Activated naive CD4-positive, alpha-beta T cell treated with anti-CD3 and anti-CD28 coated beads, Interleukin-2, amount 50 U/mL, for 16 hours (primary cell): ENCODE results near the gene PKHD1.
"Not testable (repeated sequence)": the region's sequence is repeated elsewhere in the genome, so short reads cannot be mapped to it uniquely, and the experiment has no call there.

Experiments
- DNase-seq: peaks from one replicate; pipeline ENCODE4 v3.0.0-alpha.2; 2020

Gene PKHD1

DNA sequence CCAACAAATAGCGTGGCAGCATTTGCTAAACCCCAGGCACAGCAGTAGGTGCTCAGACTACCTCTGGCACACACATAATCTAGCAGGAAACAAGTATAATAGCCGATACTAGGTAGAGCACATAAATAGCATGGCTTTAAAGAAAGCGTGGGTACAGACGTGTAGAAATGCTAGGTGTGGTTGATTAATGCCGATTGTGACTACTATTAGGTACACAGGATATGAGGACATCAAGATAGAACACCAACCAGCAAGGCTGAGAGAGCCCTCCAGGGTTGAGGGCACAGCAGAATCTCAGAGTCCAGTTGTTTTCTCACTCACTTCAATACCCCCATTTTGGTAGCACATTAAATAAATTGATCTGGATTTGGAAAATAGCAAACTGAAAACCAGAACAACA lies 100.5 kb downstream of the PKHD1 start:
- no peak for DNase-seq

- no peak for DNase-seq
These were observed 103.8 kb downstream of the PKHD1 start for GRCh38 chr6:51983564-51983963.

- DNase-seq, result not testable (repeated sequence)
These were observed 104.7 kb downstream of the PKHD1 start for GRCh38 chr6:51982695-51983094.

- no peak for DNase-seq
These were observed 111.0 kb downstream of the PKHD1 start for GRCh38 chr6:51976374-51976773.

- DNase-seq, result no peak
These were observed 114.8 kb downstream of the PKHD1 start for GRCh38 chr6:51972659-51973058.

GRCh38 chr6:51968265-51968664 lies 119.1 kb downstream of the PKHD1 start:
- no peak for DNase-seq

- no peak for DNase-seq
These were observed 122.1 kb downstream of the PKHD1 start for GRCh38 chr6:51965222-51965801.

- no peak for DNase-seq
These were observed 123.4 kb downstream of the PKHD1 start for GRCh38 chr6:51963980-51964379.

GRCh38 chr6:51962354-51962753 lies 125.1 kb downstream of the PKHD1 start:
- DNase-seq, result no peak

GRCh38 chr6:51960419-51960818 lies 127.0 kb downstream of the PKHD1 start:
- no peak for DNase-seq

DNA sequence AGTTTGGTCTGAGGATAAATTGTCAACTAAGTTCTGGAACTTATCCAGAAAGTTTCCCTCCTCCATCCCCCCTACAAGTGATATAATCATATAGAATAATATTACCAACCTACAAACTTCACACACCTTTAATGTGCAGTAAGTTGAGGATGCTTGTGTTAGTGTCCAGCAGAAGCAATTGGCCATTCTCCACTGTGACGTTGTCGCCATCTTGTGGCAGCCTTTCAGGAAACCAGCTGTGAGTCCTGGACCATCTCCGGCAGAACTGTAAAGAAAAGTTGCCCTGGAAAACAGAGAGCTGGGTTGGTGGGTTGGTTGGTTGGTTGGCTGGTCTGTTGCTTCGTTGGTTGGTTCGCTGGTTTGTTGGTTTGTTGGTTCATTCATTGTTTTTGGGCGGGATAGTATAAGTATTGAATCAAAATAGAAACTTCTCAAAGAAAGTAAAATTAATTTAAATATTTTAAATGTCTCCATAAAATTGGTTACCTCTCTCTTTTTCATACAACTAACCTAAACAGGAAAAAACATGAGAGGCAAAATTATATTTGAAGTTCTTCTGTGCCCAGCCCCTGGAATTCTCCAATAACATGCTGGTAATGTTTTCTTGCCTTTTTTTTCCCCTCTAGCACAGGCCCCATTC lies 127.5 kb downstream of the PKHD1 start:
- DNase-seq, result no peak

- DNase-seq, result no peak
These were observed 132.7 kb downstream of the PKHD1 start for GRCh38 chr6:51954681-51955080.

GRCh38 chr6:51953246-51953645 lies 134.2 kb downstream of the PKHD1 start:
- DNase-seq, result no peak

DNA sequence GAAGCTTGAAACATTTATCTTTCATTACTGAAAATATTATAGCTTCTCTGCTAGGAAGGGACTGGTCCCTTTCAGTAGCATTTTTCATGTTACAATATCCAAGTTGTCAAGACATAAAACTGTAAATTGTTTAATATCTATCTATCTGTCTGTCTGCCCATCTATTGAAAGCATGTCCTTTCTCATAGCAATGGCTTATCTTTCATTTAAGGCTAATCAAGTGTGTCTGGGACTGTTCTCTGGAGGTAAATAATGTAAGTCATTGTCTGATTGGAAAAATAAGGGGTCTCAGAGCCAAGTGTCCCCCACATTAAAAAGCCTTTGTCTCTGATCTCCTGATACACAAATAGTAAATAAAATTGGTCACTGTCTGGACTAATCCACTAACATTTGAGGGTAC lies 135.5 kb downstream of the PKHD1 start:
- DNase-seq, result no peak

DNA sequence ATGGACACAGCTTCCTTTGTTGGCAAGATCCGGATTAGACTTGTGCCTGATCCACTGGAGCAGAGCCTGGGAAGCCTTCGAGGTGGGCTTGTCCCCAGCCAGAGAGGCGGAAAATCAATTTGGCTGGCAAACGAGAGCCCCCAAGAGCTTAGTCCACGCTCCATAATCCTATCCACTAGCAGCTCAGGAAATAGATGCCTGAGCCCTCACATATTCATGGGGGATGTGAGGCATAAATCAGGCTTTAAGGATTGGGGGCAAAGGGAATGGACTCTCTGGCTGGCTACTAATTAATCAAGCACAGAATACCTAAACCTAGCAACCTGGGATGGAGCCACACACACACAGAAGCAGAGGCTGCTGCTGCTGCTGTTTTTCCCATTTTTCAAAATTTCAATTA lies 137.9 kb downstream of the PKHD1 start:
- DNase-seq, result no peak

GRCh38 chr6:51939695-51940094 lies 147.7 kb downstream of the PKHD1 start:
- DNase-seq, result not testable (repeated sequence)

DNA sequence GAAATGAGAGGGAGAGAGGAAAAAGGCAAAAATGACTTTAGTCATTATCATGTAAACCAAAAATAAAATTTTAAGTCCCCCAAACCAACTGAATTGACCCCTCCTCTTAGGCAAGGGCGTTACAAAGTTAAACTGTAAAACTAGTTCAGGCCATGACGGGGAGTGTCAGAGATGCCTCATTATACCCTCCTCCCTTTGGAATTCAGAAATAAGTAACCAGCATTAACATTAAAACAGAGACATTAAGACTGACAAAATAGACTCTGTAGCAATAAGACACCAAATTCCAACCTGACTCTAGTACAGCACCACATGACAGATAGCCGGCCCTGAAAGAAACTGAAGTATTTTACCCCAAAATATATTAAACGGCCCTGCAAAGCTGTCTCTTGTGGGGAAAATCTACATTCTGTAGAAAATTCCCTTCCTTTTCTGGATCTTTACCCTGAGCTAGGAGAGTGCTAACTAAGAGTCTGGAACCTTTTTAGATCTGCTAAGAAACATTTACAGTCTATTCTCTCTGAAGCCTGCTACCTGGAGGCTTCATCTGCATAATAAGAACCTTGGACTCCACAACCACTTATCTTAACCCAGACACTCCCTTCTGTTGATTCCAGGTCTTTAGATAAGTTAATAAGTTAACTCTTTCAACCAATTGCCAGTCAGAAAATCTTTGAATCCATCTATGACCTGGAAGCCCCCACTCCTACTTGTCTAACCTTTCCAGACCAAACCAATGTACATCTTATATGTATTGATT lies 150.7 kb downstream of the PKHD1 start:
- no peak for DNase-seq

- DNase-seq, result no peak
These were observed 153.3 kb downstream of the PKHD1 start for GRCh38 chr6:51934098-51934497.

GRCh38 chr6:51932956-51933355 lies 154.5 kb downstream of the PKHD1 start:
- DNase-seq, result no peak

GRCh38 chr6:51930602-51931001 lies 156.8 kb downstream of the PKHD1 start:
- DNase-seq, result no peak

DNA sequence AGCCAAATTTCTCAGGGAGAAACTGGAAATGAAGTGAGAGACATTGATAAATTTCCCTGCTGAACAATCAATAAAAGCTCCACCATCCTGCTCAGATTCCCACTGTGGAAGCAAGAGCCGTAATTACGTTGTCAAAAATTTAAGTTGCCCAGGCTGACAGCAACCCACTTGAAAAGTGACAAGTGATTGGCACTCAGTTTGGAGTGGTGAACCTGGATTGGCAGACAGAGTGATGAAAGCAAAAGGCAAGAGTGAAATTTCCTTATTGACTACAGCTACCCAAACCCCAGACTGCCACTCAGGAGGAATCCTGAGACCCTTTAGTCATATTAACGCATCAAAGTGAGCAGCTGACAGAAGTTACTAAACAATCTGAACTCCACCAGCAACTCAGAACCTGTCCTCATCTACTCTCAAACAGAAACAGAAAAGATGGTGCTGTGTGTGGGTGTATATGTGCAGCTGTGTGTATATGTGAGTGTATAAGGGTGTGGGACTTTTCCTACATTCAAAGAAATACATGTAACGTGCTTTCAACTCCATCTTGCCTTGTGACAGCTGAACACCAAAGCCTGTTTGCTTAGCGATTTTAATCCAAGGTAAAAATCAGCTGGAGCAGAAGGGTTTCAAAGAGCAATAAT lies 157.4 kb downstream of the PKHD1 start:
- no peak for DNase-seq

- DNase-seq, result no peak
These were observed 159.1 kb downstream of the PKHD1 start for GRCh38 chr6:51928320-51928719.

DNA sequence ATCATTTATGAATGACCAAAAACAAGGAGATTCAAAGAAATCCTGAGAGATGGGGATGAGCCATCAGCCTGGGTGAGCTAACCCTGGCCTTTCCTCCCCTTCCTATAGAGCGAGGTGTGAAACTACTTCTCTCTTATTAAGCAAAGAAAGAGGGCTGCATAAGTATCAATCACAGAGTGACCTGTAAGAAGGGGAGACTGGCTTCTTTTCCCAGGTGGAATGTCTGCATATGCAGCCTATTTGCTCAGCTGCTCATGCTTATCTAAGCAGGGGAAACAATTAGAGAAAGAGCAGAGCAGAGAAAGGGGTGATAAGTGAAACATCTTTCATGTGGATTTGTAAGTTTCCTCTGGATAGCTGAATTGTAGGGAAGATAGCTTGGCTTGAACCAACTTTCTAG lies 160.0 kb downstream of the PKHD1 start:
- DNase-seq, result no peak

- DNase-seq, result no peak
These were observed 161.3 kb downstream of the PKHD1 start for GRCh38 chr6:51926125-51926524.
